GM12878 (cell line): ENCODE results near the gene CLNK. TPM values are rescaled to one million over a fixed set of nuclear protein-coding genes. Genes with fewer than 3 reads are reported as not detected.

Source experiments
- ATAC-seq: fragments of 200-7000 bp; cut with Tn5 transposase; 3 replicates; pipeline ENCODE4 v1.9.1; 2020; ENCODE audit warnings: mild to moderate bottlenecking, moderate library complexity
- BruUV-seq: library from RNA; stranded (reverse); fragments of 400-500 nt; replicated peaks from 2 replicates; lab custom pipeline; 2021; lab: Mats Ljungman, UMichigan
- CTCF ChIA-PET: fragments of 300-600 bp; sonication (Branson Sonifier 250); formaldehyde crosslinking; extraction: SDS; loops from one replicate; lab custom pipeline; 2021; ENCODE audit warnings: inconsistent platforms; lab: Yijun Ruan, JAX
- POLR2A ChIA-PET: fragments of 350-600 bp; formaldehyde crosslinking; extraction: SDS; loops from one replicate; lab custom pipeline; 2021; ENCODE audit warnings: inconsistent platforms; lab: Charles Lee
- RAD21 ChIA-PET: fragments of 300-600 bp; sonication (Branson Sonifier 250); formaldehyde crosslinking; loops from one replicate; lab custom pipeline; 2023; ENCODE audit warnings: antibody characterized with exemption; ENCODE audit not compliant: unreplicated experiment; lab: Charles Lee
- SMC1A ChIA-PET: fragments of 300-600 bp; sonication (Branson Sonifier 250); formaldehyde crosslinking; loops from one replicate; lab custom pipeline; 2023; ENCODE audit not compliant: unreplicated experiment, uncharacterized antibody; lab: Charles Lee
- DNase-seq: peaks from one replicate; pipeline ENCODE4 v3.0.0-alpha.2; 2011; ENCODE audit warnings: low read depth, low spot score
- FAIRE-seq: peaks from 3 replicates; lab custom pipeline; 2011; peaks lifted over from hg19 to GRCh38; lab: Jason Lieb, UNC
- H2AFZ ChIP-seq: 2 replicates; pipeline ENCODE4 v1.6.0; 2011; ENCODE audit warnings: low read depth, low read length, control low read depth; ENCODE audit not compliant: control insufficient read depth
- H3K27ac ChIP-seq: 2 replicates; pipeline ENCODE4 v1.5.1; 2011; ENCODE audit warnings: control low read depth; ENCODE audit not compliant: control insufficient read depth, insufficient read depth
- H3K27me3 ChIP-seq, 2 experiments: replicated peaks in 1 of 2; 2 replicates each; pipeline versions ENCODE4 v1.6.0 to v1.6.1; 2011; ENCODE audit warnings: low read length in 1 of 2; ENCODE audit not compliant: control insufficient read depth in 2 of 2, insufficient read depth in 2 of 2
- H3K36me3 ChIP-seq, 2 experiments: 2 replicates each; pipeline ENCODE4 v1.5.1; 2011; ENCODE audit warnings: low read length in 1 of 2; ENCODE audit not compliant: control insufficient read depth in 2 of 2, insufficient read depth in 2 of 2
- H3K4me1 ChIP-seq: 2 replicates; pipeline ENCODE4 v1.6.1; 2011; ENCODE audit warnings: mild to moderate bottlenecking, low read length, moderate library complexity, mixed read lengths; ENCODE audit not compliant: control insufficient read depth, insufficient read depth
- H3K4me2 ChIP-seq: 2 replicates; pipeline ENCODE4 v1.6.0; 2011; ENCODE audit warnings: control low read depth; ENCODE audit not compliant: control insufficient read depth, insufficient read depth
- H3K4me3 ChIP-seq: fragments of 200-600 bp; sonication (generic); 2 replicates; pipeline ENCODE4 v1.5.1; 2016
- H3K79me2 ChIP-seq: 2 replicates; pipeline ENCODE4 v1.6.0; 2011; ENCODE audit warnings: low read length; ENCODE audit not compliant: control insufficient read depth, insufficient read depth
- H3K9ac ChIP-seq: 2 replicates; pipeline ENCODE4 v1.8.0; 2011; ENCODE audit warnings: low read length, control low read depth, mixed read lengths; ENCODE audit not compliant: control insufficient read depth, insufficient read depth
- H3K9me3 ChIP-seq: replicated peaks from 3 replicates; pipeline ENCODE4 v1.5.1; 2011; ENCODE audit warnings: mild to moderate bottlenecking, low read length; ENCODE audit not compliant: control insufficient read depth, insufficient read depth
- H4K20me1 ChIP-seq: 2 replicates; pipeline ENCODE4 v1.6.0; 2011; ENCODE audit not compliant: control insufficient read depth, insufficient read depth
- BHLHE40 ChIP-seq, 2 experiments: fragments of 450-650 bp in 1 of 2; IDR thresholded peaks; 2 replicates each; pipeline ENCODE4 v1.6.1; 2011 to 2017; ENCODE audit warnings: low read depth in 2 of 2, borderline replicate concordance in 1 of 2, improper control_type of control experiment in 1 of 2, low read length in 1 of 2, mild to moderate bottlenecking in 1 of 2
- CBFB ChIP-seq: IDR thresholded peaks from 2 replicates; pipeline ENCODE4 v1.6.1; 2016; ENCODE audit warnings: antibody characterized with exemption, low read depth
- CBX5 ChIP-seq: sonication (generic); IDR thresholded peaks from 2 replicates; pipeline ENCODE4 v1.6.1; 2016; ENCODE audit warnings: low read depth, moderate library complexity, mild to moderate bottlenecking, inconsistent platforms
- CHD1 ChIP-seq: IDR thresholded peaks from 2 replicates; pipeline ENCODE4 v1.6.1; 2012; ENCODE audit warnings: low read depth, low read length, improper control_type of control experiment
- HDAC2 ChIP-seq: fragments of 200-600 bp; sonication (generic); IDR thresholded peaks from 2 replicates; pipeline ENCODE4 v1.6.1; 2017
- JUNB ChIP-seq: IDR thresholded peaks from 2 replicates; pipeline ENCODE4 v1.6.1; 2016; ENCODE audit warnings: antibody characterized with exemption, mild to moderate bottlenecking
- MYC ChIP-seq: IDR thresholded peaks from 2 replicates; pipeline ENCODE4 v1.6.1; 2011; ENCODE audit warnings: mild to moderate bottlenecking, low read length, moderate library complexity, inconsistent platforms; ENCODE audit not compliant: insufficient read depth, insufficient replicate concordance, insufficient read length, severe bottlenecking
- NRF1 ChIP-seq: conservative IDR thresholded peaks from 2 replicates; pipeline ENCODE4 v1.6.1; 2011; ENCODE audit warnings: mild to moderate bottlenecking, low read depth, low read length, improper control_type of control experiment
- POLR2AphosphoS5 ChIP-seq: IDR thresholded peaks from 2 replicates; pipeline ENCODE4 v1.6.1; 2011; ENCODE audit warnings: mild to moderate bottlenecking, low read length, inconsistent platforms
- RB1 ChIP-seq: fragments of 450-650 bp; formaldehyde crosslinking; IDR thresholded peaks from 2 replicates; pipeline ENCODE4 v1.6.1; 2017; ENCODE audit warnings: mild to moderate bottlenecking, borderline replicate concordance
- SPI1 ChIP-seq: IDR thresholded peaks from 2 replicates; pipeline ENCODE4 v1.6.1; 2011; ENCODE audit warnings: low read depth, mild to moderate bottlenecking, low read length, moderate library complexity, borderline replicate concordance; ENCODE audit not compliant: insufficient read depth
- STAT1 ChIP-seq: fragments of 450-650 bp; conservative IDR thresholded peaks from 2 replicates; pipeline ENCODE4 v1.6.1; 2014; ENCODE audit warnings: antibody characterized with exemption, mild to moderate bottlenecking
- SUZ12 ChIP-seq: fragments of 200-600 bp; sonication (generic); IDR thresholded peaks from one replicate; pipeline ENCODE4 v1.6.1; 2018; ENCODE audit warnings: antibody characterized with exemption, mild to moderate bottlenecking; ENCODE audit not compliant: unreplicated experiment
- ZNF217 ChIP-seq: fragments of 450-650 bp; IDR thresholded peaks from 2 replicates; pipeline ENCODE4 v1.6.1; 2017; ENCODE audit warnings: antibody characterized with exemption, mild to moderate bottlenecking
- WGBS: methylation state at CpG from one replicate; pipeline ENCODE4 v1.1.6; 2016; ENCODE audit warnings: low lambda C conversion rate; ENCODE audit not compliant: insufficient replicate concordance, insufficient coverage; ENCODE audit errors: missing lambda C conversion rate; 5-methylcytosine and 5-hydroxymethylcytosine counted together
- in situ Hi-C: fragments of 300-500 bp; cut with MboI; formaldehyde crosslinking; loops from 9 replicates; pipeline ENCODE4 v1.14.3; 2018; ENCODE audit warnings: mixed read lengths
- intact Hi-C: fragments of 100-400 bp; cut with micrococcal nuclease; formaldehyde crosslinking; loops from one replicate; pipeline ENCODE4 v1.14.2; 2022; ENCODE audit not compliant: unreplicated experiment
- polyA plus RNA-seq, 11 experiments: library from polyadenylated mRNA; depleted of rRNA in 4 of 11; unstranded in 6 of 11; stranded (reverse) in 5 of 11; fragments of >200 nt; fragmentation: Nextera tagmentation in 4 of 11; fragmentation: Illumina TruSeq in 1 of 11; extraction: Ambion mirVana in 4 of 11; extraction: Trizol in 1 of 11; gene quantifications; 1 replicate in 1 of 11; 2 replicates in 10 of 11; pipeline versions ENCODE4 v1.2.1 to v1.2.3, GENCODE V29; 2011 to 2016; ENCODE audit warnings: inconsistent platforms in 2 of 11, missing spikeins in 2 of 11, low read depth in 1 of 11
- total RNA-seq, 4 experiments: library from RNA; depleted of rRNA in 3 of 4; stranded (reverse); fragments of >200 nt in 3 of 4; fragmentation: Illumina TruSeq in 1 of 4; extraction: Trizol in 1 of 4; gene quantifications; 2 replicates each; pipeline versions ENCODE4 v1.2.1 to v1.2.3, GENCODE V29; 2013 to 2021

The CLNK gene
- total and polyA plus RNA-seq, 10 of the 15 experiments (the other 5 are each of a cell fraction or from before 2014, with no cell fraction given): 2.1 to 14.3 (median 2.7) TPM

- Histone ChIP-seq H3K9ac (no peak overlapping the region), H3K4me3 (no peak overlapping the region), H3K9me3 (no peaks in the 10 kb centered on the region; the same call in 2 of the 3 replicates), H3K27me3 (no peaks in the 10 kb centered on the region), H4K20me1 (no peaks in the 10 kb centered on the region), H3K27ac (no peak overlapping the region), H3K79me2 (no peaks in the 10 kb centered on the region), H3K4me2 (no peak overlapping the region), H3K4me1 (peaks cover 18% of the 10 kb centered on the region), H3K36me3 (peaks cover 0 to 2% of the 10 kb centered on the region in 2 experiments; a peak in 3 of 4 replicates), H2AFZ (no peak overlapping the region)
- ChIA-PET POLR2A (no interaction called here), SMC1A (interaction anchor here (3.7 to 11.5 kb wide), 2 partner anchors 10 to 19 kb away, joined by 15 to 139 read pairs; partner anchors contain the start of gene CLNK), RAD21 (no interaction called here), CTCF (no interaction called here)
- 83% methylated on average over 10 of the region's 10 CpGs for WGBS
- in situ Hi-C loops (no loop called here), intact Hi-C loops (no loop called here)
- FAIRE-seq (no peak), DNase-seq (no peak), ATAC-seq (no peak)
- TF ChIP-seq CHD1: no peak
- peak; percentile 25; the same call in 1 of the 2 replicates for TF ChIP-seq SPI1
- no TSS peak for BruUV-seq
These were observed 16.8 kb downstream of the CLNK start for GRCh38 chr4:10667701-10668326.

GRCh38 chr4:10666616-10667015, 18.0 kb downstream of the CLNK start:
- no peak overlapping the region for H3K9ac ChIP-seq
- ChIA-PET SMC1A (interaction anchor here (0.6 to 1.5 kb wide), 3 partner anchors 9 to 88 kb away, joined by 3 to 4 read pairs (median 3); no protein-coding TSS in a partner anchor), CTCF (interaction anchor here (0.8 kb wide), 1 partner anchor 82 kb away, joined by 3 read pairs; no protein-coding TSS in a partner anchor), RAD21 (no interaction called here), POLR2A (no interaction called here)
- DNase-seq (no peak), FAIRE-seq (no peak), ATAC-seq (no peak)
- H3K36me3 ChIP-seq: peaks cover 0 to 2% of the 10 kb centered on the region in 2 experiments; a peak in 3 of 4 replicates
- no peak overlapping the region for H3K4me2 ChIP-seq
- no TSS peak for BruUV-seq
- no peak overlapping the region for H3K4me3 ChIP-seq
- WGBS: 75% methylated on average over 6 of the region's 6 CpGs
- peaks cover 7% of the 10 kb centered on the region for H3K4me1 ChIP-seq
- no peaks in the 10 kb centered on the region for H3K79me2 ChIP-seq
- H2AFZ ChIP-seq: no peak overlapping the region
- no peak overlapping the region for H3K27ac ChIP-seq
- H4K20me1 ChIP-seq: no peaks in the 10 kb centered on the region
- in situ Hi-C loops (no loop called here), intact Hi-C loops (no loop called here)
- H3K27me3 ChIP-seq: no peaks in the 10 kb centered on the region
- H3K9me3 ChIP-seq: no peaks in the 10 kb centered on the region; the same call in 2 of the 3 replicates
- TF ChIP-seq HDAC2 (no peak), BHLHE40 (IDR thresholded peaks at IDR 0.05; ENCODE audit: borderline replicate concordance in 1 of 2, low read depth in 2 of 2, low read length in 1 of 2) (no peak), JUNB (no peak), RB1 (no peak), STAT1 (no peak), SUZ12 (no peak), NRF1 (no peak), MYC (no peak), POLR2AphosphoS5 (no peak), CBFB (no peak), ZNF217 (no peak), CBX5 (no peak)
